Measurements from ENCODE around the gene TAS2R30. TPM values are rescaled to one million over a fixed set of nuclear protein-coding genes. Genes with fewer than 3 reads are reported as not detected.

Gene TAS2R30
- total and polyA plus RNA-seq, 9 of the 15 experiments (the other 6 are each of a cell fraction or from before 2014, with no cell fraction given) = 0.11 to 4.0 (median 0.99) TPM; not detected in 3

- TF ChIP-seq DLX4 (CRISPR knock-in tag; IDR thresholded peaks at IDR 0.05) (no peak), HNRNPL (IDR thresholded peaks at IDR 0.05; ENCODE audit: low read depth, low read length) (no peak), MXI1 (IDR thresholded peaks at IDR 0.05; ENCODE audit: low read depth, low read length) (no peak), ZZZ3 (IDR thresholded peaks at IDR 0.05) (no peak), OTX1 (CRISPR knock-in tag; IDR thresholded peaks at IDR 0.05) (no peak)
Measured at GRCh38 chr12:11154400-11154925, 20.0 kb upstream of the TAS2R30 start (continued).

- no peaks in the 10 kb centered on the region for H3K27me3 ChIP-seq (ENCODE audit: control insufficient read depth in 2 of 2, insufficient read depth in 2 of 2, low read length in 2 of 2)
- FAIRE-seq (no peak), DNase-seq (ENCODE audit: extremely low read depth in 1 of 4, low spot score in 3 of 4) (no peak), ATAC-seq (no peak)
- intact Hi-C loops (cut with micrococcal nuclease) (no loop called here), in situ Hi-C loops (cut with MboI) (no loop called here)
- 94% methylated on average over 2 of the region's 2 CpGs for WGBS (ENCODE audit: insufficient coverage, low coverage, missing lambda C conversion rate)
- peaks cover 61% of the 10 kb centered on the region for H3K79me2 ChIP-seq (ENCODE audit: control insufficient read depth, insufficient read depth, low read length)
- no peaks in the 10 kb centered on the region for H3K9me1 ChIP-seq (ENCODE audit: control insufficient read depth, insufficient read depth, low read length)
- H3K9me3 ChIP-seq (replicated peaks; ENCODE audit: control insufficient read depth, insufficient read depth, low read depth, low read length) = no peaks in the 10 kb centered on the region; the same call in none of the 2 replicates
- no peak overlapping the region for H3K27ac ChIP-seq (ENCODE audit: extremely low read depth, low read depth, low read length)
- ChIA-PET POLR2A (no interaction called here), CTCF (ENCODE audit: low intra/inter-chr PET ratio) (no interaction called here)
- H3K4me3 ChIP-seq = no peak overlapping the region
- TF ChIP-seq E2F1 (CRISPR knock-in tag; IDR thresholded peaks at IDR 0.05) (no peak), CTBP1 (IDR thresholded peaks at IDR 0.05; ENCODE audit: borderline replicate concordance) (no peak), SIN3A (IDR thresholded peaks at IDR 0.05; ENCODE audit: borderline replicate concordance in 2 of 2, control insufficient read depth in 1 of 2, low read depth in 2 of 2, low read length in 2 of 2) (no peak), ZNF583 (CRISPR knock-in tag; IDR thresholded peaks at IDR 0.05) (no peak), ZNF124 (CRISPR knock-in tag; IDR thresholded peaks at IDR 0.05) (no peak), ZEB2 (IDR thresholded peaks at IDR 0.05) (no peak), ZNF277 (CRISPR knock-in tag; IDR thresholded peaks at IDR 0.05; ENCODE audit: borderline replicate concordance) (no peak), SIRT6 (IDR thresholded peaks at IDR 0.05; ENCODE audit: low read depth, low read length) (no peak)
- no peak overlapping the region for H2AFZ ChIP-seq (ENCODE audit: low read depth, low read length)
- no peaks in the 10 kb centered on the region for H4K20me1 ChIP-seq (replicated peaks; ENCODE audit: control insufficient read depth, insufficient read depth, low read length)
- peaks cover 1% of the 10 kb centered on the region; the same call in 1 of the 3 replicates for H3K36me3 ChIP-seq (ENCODE audit: control insufficient read depth, insufficient read depth, low read length)
- H3K4me1 ChIP-seq (replicated peaks in 1 of 2; ENCODE audit: control insufficient read depth in 2 of 2, insufficient read depth in 2 of 2, low read length in 2 of 2) = no peaks in the 10 kb centered on the region
- H3K9ac ChIP-seq (ENCODE audit: insufficient read depth in 1 of 2, low read depth in 2 of 2, low read length in 2 of 2) = no peak overlapping the region
- no peak overlapping the region for H3K4me2 ChIP-seq (ENCODE audit: insufficient read depth, low read length)
- BruUV-seq (replicated peaks) = no TSS peak
Measured at GRCh38 chr12:11152725-11153124, 18.3 kb upstream of the TAS2R30 start.
